Stimulated activated naive CD8-positive, alpha-beta T cell treated with anti-CD3 and anti-CD28 coated beads, Interleukin-15, amount 100 ng/mL, for 72 hours (primary cell): ENCODE measurements around the gene GUK1.

Experiments
- ATAC-seq: fragments of 150-1000 bp; cut with Tn5 transposase; 2 replicates; pipeline ENCODE4 v1.10.0; 2021; ENCODE audit warnings: mild to moderate bottlenecking, moderate library complexity
- DNase-seq, 2 donors: peaks; one replicate each; pipeline ENCODE4 v3.0.0; 2021 to 2022
- H3K27ac Mint-ChIP-seq, 2 donors: one replicate each; pipeline ENCODE4 v1.8.0; 2022; ENCODE audit warnings: mild to moderate bottlenecking in 2 of 2, mixed read lengths in 2 of 2, moderate library complexity in 2 of 2
- H3K27me3 Mint-ChIP-seq: one replicate; pipeline ENCODE4 v1.8.0; 2022; ENCODE audit warnings: mixed read lengths
- H3K4me1 Mint-ChIP-seq: one replicate; pipeline ENCODE4 v1.8.0; 2022; ENCODE audit warnings: mild to moderate bottlenecking, mixed read lengths
- H3K4me3 Mint-ChIP-seq, 2 donors: one replicate each; pipeline ENCODE4 v1.8.0; 2022; ENCODE audit warnings: mild to moderate bottlenecking in 2 of 2, mixed read lengths in 2 of 2, moderate library complexity in 1 of 2
- H3K9me3 Mint-ChIP-seq, 2 donors: one replicate each; pipeline ENCODE4 v1.8.0; 2022; ENCODE audit warnings: mixed read lengths in 2 of 2

The GUK1 gene

GRCh38 chr1:228148935-228149405, 8.9 kb downstream of the GUK1 start:
- Mint-ChIP-seq H3K9me3 (no peaks in the 10 kb centered on the region), H3K4me1 (peaks cover 27% of the 10 kb centered on the region), H3K27ac (no peak overlapping the region), H3K4me3 (no peak overlapping the region), H3K27me3 (no peaks in the 10 kb centered on the region)
- ATAC-seq (no peak), DNase-seq (no peak)

GRCh38 chr1:228149406-228150119, 9.5 kb downstream of the GUK1 start, which contains the start of gene GJC2:
GJC2 (plus strand) TSS chr1:228149930; CDS start chr1:228157759, 7,829 bp downstream.
- Mint-ChIP-seq H3K4me3 (no peak within 1 kb of the TSS), H3K9me3 (no peaks in the 10 kb centered on the region), H3K27me3 (no peaks in the 10 kb centered on the region), H3K27ac (no peak within 1 kb of the TSS), H3K4me1 (peaks cover 27% of the 10 kb centered on the region)
- ATAC-seq (peak; percentile 11), DNase-seq (no peak)

- H3K27ac Mint-ChIP-seq, result no peak overlapping the region
These were observed 10.0 kb downstream of the GUK1 start for GRCh38 chr1:228150120-228150460.

GRCh38 chr1:228150461-228151179, 10.5 kb downstream of the GUK1 start:
- no peak overlapping the region for H3K4me3 Mint-ChIP-seq
- peak overlapping the region in 1 of 2 donors; percentile 42 for H3K27ac Mint-ChIP-seq
- H3K27me3 Mint-ChIP-seq, result no peaks in the 10 kb centered on the region
- no peaks in the 10 kb centered on the region for H3K9me3 Mint-ChIP-seq
- DNase-seq (no peak), ATAC-seq (peak; percentile 14)
- peaks cover 31% of the 10 kb centered on the region for H3K4me1 Mint-ChIP-seq

More at GRCh38 chr1:228150120-228150460, 10.0 kb downstream of the GUK1 start:
- Mint-ChIP-seq H3K27me3 (no peaks in the 10 kb centered on the region), H3K4me1 (peaks cover 28% of the 10 kb centered on the region), H3K4me3 (no peak overlapping the region), H3K9me3 (no peaks in the 10 kb centered on the region)
- DNase-seq, result no peak
- ATAC-seq, result peak; percentile 11

GRCh38 chr1:228151180-228151925, 11.3 kb downstream of the GUK1 start:
- H3K4me3 Mint-ChIP-seq, result no peak overlapping the region
- peak; percentile 8 for ATAC-seq
- peak overlapping the region; percentile 42 to 57 for H3K27ac Mint-ChIP-seq
- H3K4me1 Mint-ChIP-seq, result peaks cover 34% of the 10 kb centered on the region
- no peaks in the 10 kb centered on the region for H3K27me3 Mint-ChIP-seq
- no peak for DNase-seq
- no peaks in the 10 kb centered on the region for H3K9me3 Mint-ChIP-seq

GRCh38 chr1:228152097-228152917, 12.2 kb downstream of the GUK1 start:
- ATAC-seq (no peak), DNase-seq (no peak)
- Mint-ChIP-seq H3K27ac (no peak overlapping the region), H3K9me3 (no peaks in the 10 kb centered on the region), H3K4me1 (peaks cover 44% of the 10 kb centered on the region), H3K4me3 (no peak overlapping the region), H3K27me3 (no peaks in the 10 kb centered on the region)

- no peak overlapping the region for H3K4me3 Mint-ChIP-seq
- H3K4me1 Mint-ChIP-seq, result peaks cover 46% of the 10 kb centered on the region
- ATAC-seq (no peak), DNase-seq (no peak)
- no peak overlapping the region for H3K27ac Mint-ChIP-seq
- no peaks in the 10 kb centered on the region for H3K27me3 Mint-ChIP-seq
- no peaks in the 10 kb centered on the region for H3K9me3 Mint-ChIP-seq
These were observed 12.8 kb downstream of the GUK1 start for GRCh38 chr1:228152918-228153258.

- H3K27me3 Mint-ChIP-seq, result no peaks in the 10 kb centered on the region
- peaks cover 46% of the 10 kb centered on the region for H3K4me1 Mint-ChIP-seq
- peak overlapping the region in 1 of 2 donors; percentile 37 for H3K27ac Mint-ChIP-seq
- H3K4me3 Mint-ChIP-seq, result no peak overlapping the region
- DNase-seq (no peak), ATAC-seq (no peak)
- H3K9me3 Mint-ChIP-seq, result no peaks in the 10 kb centered on the region
These were observed 14.1 kb downstream of the GUK1 start for GRCh38 chr1:228154021-228154669.

- peak; percentile 55 for ATAC-seq
- H3K27ac Mint-ChIP-seq, result peak overlapping the region in 1 of 2 donors; percentile 66
- no peaks in the 10 kb centered on the region for H3K9me3 Mint-ChIP-seq
- H3K4me1 Mint-ChIP-seq, result peaks cover 46% of the 10 kb centered on the region
- H3K4me3 Mint-ChIP-seq, result peak overlapping the region; percentile 29 to 65
- peak; percentile 28 to 46 for DNase-seq
- no peaks in the 10 kb centered on the region for H3K27me3 Mint-ChIP-seq
These were observed 14.8 kb downstream of the GUK1 start for GRCh38 chr1:228154670-228155571.

GRCh38 chr1:228155596-228156514, 15.8 kb downstream of the GUK1 start:
- Mint-ChIP-seq H3K4me1 (peaks cover 46% of the 10 kb centered on the region), H3K27me3 (no peaks in the 10 kb centered on the region), H3K9me3 (no peaks in the 10 kb centered on the region), H3K4me3 (peak overlapping the region in 1 of 2 donors; percentile 72), H3K27ac (no peak overlapping the region)
- ATAC-seq (no peak), DNase-seq (no peak)

- DNase-seq, result no peak
- Mint-ChIP-seq H3K27me3 (no peaks in the 10 kb centered on the region), H3K9me3 (no peaks in the 10 kb centered on the region), H3K4me1 (peaks cover 43% of the 10 kb centered on the region), H3K4me3 (peak overlapping the region in 1 of 2 donors; percentile 72), H3K27ac (no peak overlapping the region)
- no peak for ATAC-seq
These were observed 16.4 kb downstream of the GUK1 start for GRCh38 chr1:228156515-228156881.

- peak overlapping the region; percentile 53 to 72 for H3K4me3 Mint-ChIP-seq
These were observed 17.1 kb downstream of the GUK1 start for GRCh38 chr1:228156941-228157728.

More at GRCh38 chr1:228156941-228157728, 17.1 kb downstream of the GUK1 start:
- DNase-seq (no peak), ATAC-seq (peak; percentile 49)
- H3K27ac Mint-ChIP-seq, result peak overlapping the region; percentile 92 to 97
- no peaks in the 10 kb centered on the region for H3K9me3 Mint-ChIP-seq
- peaks cover 47% of the 10 kb centered on the region for H3K4me1 Mint-ChIP-seq
- no peaks in the 10 kb centered on the region for H3K27me3 Mint-ChIP-seq
